Measurements from ENCODE around the gene C15orf39. TPM values are rescaled to one million over a fixed set of nuclear protein-coding genes. Genes with fewer than 3 reads are reported as not detected.
A peak's percentile ranks its signal among the peaks of the same experiment; 100 is the strongest.

Gene C15orf39
- total RNA-seq, 6 experiments from 2014 or later: 3.6 to 9.4 (median 5.8) TPM

DNA sequence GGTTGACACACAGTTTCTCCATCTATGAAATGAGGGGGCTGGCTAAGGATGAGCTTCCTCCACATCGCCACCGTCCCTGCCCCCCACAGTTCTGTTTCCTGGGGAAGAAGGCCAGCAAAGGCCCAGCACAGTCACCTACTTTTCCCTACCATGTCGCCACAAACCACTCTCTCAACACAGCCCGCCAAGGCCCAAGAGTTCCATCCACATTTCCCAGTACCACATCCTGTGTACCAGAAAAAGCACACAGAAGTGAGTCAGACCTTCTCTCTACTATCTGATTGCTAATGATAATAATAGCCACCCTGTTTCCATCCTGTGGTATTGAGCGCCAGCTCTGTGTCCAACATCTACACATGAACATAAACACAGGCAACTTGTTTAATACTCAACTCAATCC is 30.3 kb upstream of the C15orf39 start:
- Histone ChIP-seq H3K4me1 (peaks cover 0 to 9% (median 2%) of the 10 kb centered on the region in 4 donors), H3K4me3 (no peak overlapping the region), H3K27me3 (no peaks in the 10 kb centered on the region), H3K36me3 (no peaks in the 10 kb centered on the region), H3K9me3 (no peaks in the 10 kb centered on the region), H3K27ac (no peak overlapping the region)
- no peak for TF ChIP-seq POLR2A (IDR thresholded peaks at IDR 0.05)
- TF ChIP-seq, protein P1, sequence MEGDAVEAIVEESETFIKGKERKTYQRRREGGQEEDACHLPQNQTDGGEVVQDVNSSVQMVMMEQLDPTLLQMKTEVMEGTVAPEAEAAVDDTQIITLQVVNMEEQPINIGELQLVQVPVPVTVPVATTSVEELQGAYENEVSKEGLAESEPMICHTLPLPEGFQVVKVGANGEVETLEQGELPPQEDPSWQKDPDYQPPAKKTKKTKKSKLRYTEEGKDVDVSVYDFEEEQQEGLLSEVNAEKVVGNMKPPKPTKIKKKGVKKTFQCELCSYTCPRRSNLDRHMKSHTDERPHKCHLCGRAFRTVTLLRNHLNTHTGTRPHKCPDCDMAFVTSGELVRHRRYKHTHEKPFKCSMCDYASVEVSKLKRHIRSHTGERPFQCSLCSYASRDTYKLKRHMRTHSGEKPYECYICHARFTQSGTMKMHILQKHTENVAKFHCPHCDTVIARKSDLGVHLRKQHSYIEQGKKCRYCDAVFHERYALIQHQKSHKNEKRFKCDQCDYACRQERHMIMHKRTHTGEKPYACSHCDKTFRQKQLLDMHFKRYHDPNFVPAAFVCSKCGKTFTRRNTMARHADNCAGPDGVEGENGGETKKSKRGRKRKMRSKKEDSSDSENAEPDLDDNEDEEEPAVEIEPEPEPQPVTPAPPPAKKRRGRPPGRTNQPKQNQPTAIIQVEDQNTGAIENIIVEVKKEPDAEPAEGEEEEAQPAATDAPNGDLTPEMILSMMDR (IDR thresholded peaks at IDR 0.05): no peak
- 45% methylated on average over 5 of the region's 5 CpGs for WGBS (ENCODE audit: insufficient coverage, low coverage, low lambda C conversion rate, missing lambda C conversion rate)
- DNase-seq (no peak), ATAC-seq (peak in 1 of 4 donors; percentile 33)
- intact Hi-C loops (cut with DNase I): no loop called here

DNA sequence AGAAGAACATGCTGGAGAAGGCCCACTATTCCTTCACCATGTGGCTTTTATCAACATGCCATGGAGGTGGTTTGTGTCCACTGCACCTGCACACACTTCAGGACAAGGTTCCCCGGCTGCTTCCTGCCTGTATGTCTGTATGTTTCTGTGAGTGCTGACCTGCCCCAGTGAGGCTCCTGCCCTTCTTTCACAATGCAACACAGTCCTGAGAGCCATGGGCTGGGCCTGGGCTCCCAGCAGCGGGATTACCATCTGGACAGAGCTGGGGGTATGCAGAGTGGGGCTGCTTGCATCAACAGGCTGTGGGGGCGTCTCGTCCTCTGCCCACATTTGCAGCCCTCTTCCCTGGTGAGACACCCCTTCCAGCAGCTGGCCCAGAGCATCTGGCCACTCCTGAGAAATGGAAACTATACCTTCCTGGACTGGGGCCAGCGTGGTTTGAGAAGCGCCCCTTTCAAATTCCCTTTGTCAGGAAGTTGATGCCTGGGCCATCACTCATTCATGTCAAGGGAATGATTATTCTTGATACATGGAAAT is 29.3 kb upstream of the C15orf39 start:
- no peaks in the 10 kb centered on the region for H3K36me3 ChIP-seq
- TF ChIP-seq, protein P1 (IDR thresholded peaks at IDR 0.05): no peak
- no peak for TF ChIP-seq POLR2A (IDR thresholded peaks at IDR 0.05)
- DNase-seq (no peak), ATAC-seq (no peak)
- no peak overlapping the region for H3K4me3 ChIP-seq
- no peaks in the 10 kb centered on the region for H3K9me3 ChIP-seq
- WGBS (ENCODE audit: insufficient coverage, low coverage, low lambda C conversion rate, missing lambda C conversion rate): 85% methylated on average over 2 of the region's 6 CpGs
- no peaks in the 10 kb centered on the region for H3K27me3 ChIP-seq
- H3K4me1 ChIP-seq: peaks cover 0 to 9% (median 2%) of the 10 kb centered on the region in 4 donors
- H3K27ac ChIP-seq: no peak overlapping the region
- intact Hi-C loops (cut with DNase I): no loop called here

DNA sequence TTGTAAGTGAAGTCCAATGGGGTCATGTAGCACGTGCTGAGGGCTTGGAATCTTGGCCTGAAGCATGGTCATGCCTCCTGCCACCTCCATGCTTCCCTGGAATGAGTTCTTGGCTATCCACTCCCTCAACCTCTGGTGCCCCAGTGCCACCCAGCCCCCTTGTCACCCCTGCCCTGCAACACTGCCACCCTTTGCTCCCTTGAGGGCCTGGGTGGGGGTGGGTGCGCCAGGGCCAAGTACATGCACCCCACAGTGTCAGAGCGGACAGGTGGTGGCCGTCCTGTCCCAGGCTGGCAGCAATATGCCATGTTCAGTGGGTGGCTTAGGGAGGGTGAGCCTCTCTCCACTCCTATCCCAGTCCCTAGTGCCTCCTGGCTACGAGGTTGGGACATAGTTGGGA is 27.6 kb upstream of the C15orf39 start:
- Histone ChIP-seq H3K27me3 (no peaks in the 10 kb centered on the region), H3K36me3 (no peaks in the 10 kb centered on the region), H3K4me3 (no peak overlapping the region), H3K9me3 (no peaks in the 10 kb centered on the region), H3K27ac (no peak overlapping the region), H3K4me1 (peaks cover 0 to 14% (median 2%) of the 10 kb centered on the region in 4 donors)
- intact Hi-C loops (cut with DNase I): no loop called here
- ATAC-seq: no peak
- WGBS (ENCODE audit: insufficient coverage, low coverage, low lambda C conversion rate, missing lambda C conversion rate): 76% methylated on average over 2 of the region's 5 CpGs
- no peak for DNase-seq
- TF ChIP-seq, protein P1 (IDR thresholded peaks at IDR 0.05): no peak
- TF ChIP-seq POLR2A (IDR thresholded peaks at IDR 0.05): no peak

DNA sequence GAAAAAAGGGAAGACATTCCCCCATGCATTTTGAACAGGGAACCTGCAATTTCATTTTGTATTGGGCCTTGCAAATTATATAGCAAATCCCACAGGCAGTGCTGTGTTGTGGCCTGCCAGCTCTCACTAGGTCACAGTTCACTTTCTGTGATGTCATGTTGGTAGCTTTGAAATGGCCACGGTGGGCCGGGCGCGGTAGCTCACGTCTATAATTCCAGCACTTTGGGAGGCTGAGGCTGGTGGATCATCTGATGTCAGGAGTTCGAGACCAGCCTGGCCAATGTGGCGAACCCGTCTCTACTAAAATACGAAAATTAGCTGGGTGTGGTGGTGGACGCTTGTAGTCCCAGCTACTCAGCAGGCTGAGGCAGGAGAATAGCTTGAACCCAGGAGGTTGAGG is 27.0 kb upstream of the C15orf39 start:
- no peak for TF ChIP-seq POLR2A (IDR thresholded peaks at IDR 0.05)
- TF ChIP-seq, protein P1 (IDR thresholded peaks at IDR 0.05): no peak
- DNase-seq (no peak), ATAC-seq (no peak)
- Histone ChIP-seq H3K4me3 (no peak overlapping the region), H3K36me3 (no peaks in the 10 kb centered on the region), H3K27ac (no peak overlapping the region), H3K4me1 (peaks cover 0 to 14% (median 2%) of the 10 kb centered on the region in 4 donors), H3K27me3 (no peaks in the 10 kb centered on the region), H3K9me3 (no peaks in the 10 kb centered on the region)
- intact Hi-C loops (cut with DNase I): no loop called here
- no CpG with 5 or more reads among the region's 10 CpGs for WGBS (ENCODE audit: insufficient coverage, low coverage, low lambda C conversion rate, missing lambda C conversion rate)

DNA sequence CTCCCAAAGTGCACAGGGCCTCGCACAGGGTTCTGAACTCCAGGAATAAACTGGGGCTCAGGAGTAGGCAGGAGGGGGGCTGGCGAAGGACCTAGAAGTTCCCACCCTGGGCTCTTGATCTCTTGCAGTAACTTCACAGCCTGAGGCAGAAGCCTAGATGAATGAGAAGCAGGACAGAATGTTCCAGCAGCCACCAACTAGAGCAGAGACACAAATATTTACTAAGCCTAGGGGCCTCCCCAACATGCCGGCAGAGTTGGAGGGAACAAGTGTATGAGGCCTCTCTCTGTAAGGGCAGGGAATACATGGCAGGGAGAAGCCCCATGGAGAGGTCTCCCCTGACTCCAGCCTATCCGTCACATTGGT is 25.3 kb upstream of the C15orf39 start:
- Histone ChIP-seq H3K9me3 (no peaks in the 10 kb centered on the region), H3K36me3 (no peaks in the 10 kb centered on the region), H3K27ac (no peak overlapping the region), H3K4me3 (no peak overlapping the region), H3K4me1 (peaks cover 0 to 14% (median 2%) of the 10 kb centered on the region in 4 donors), H3K27me3 (no peaks in the 10 kb centered on the region)
- TF ChIP-seq, protein P1 (IDR thresholded peaks at IDR 0.05): no peak
- TF ChIP-seq POLR2A (IDR thresholded peaks at IDR 0.05): no peak
- WGBS (ENCODE audit: insufficient coverage, low coverage, low lambda C conversion rate, missing lambda C conversion rate): 100% methylated on average over 1 of the region's 4 CpGs
- intact Hi-C loops (cut with DNase I): no loop called here
- DNase-seq (no peak), ATAC-seq (peak in 1 of 4 donors; percentile 5)
